ENCODE data around the gene CITED4.

GRCh38 chr1:40872276-40872675 is 10.1 kb upstream of the CITED4 start:
- no peak for TF ChIP-seq CTCF (IDR thresholded peaks at IDR 0.05; ENCODE audit: insufficient read depth, low read depth, low read length)
- TF ChIP-seq EZH2 (IDR thresholded peaks at IDR 0.05; ENCODE audit: insufficient read depth, low read length), result no peak
